Caco-2 (cell line): ENCODE data around the gene MRPL43. TPM values are rescaled to one million over a fixed set of nuclear protein-coding genes. Genes with fewer than 3 reads are reported as not detected.

Source experiments
- BruUV-seq: library from RNA; stranded (reverse); fragments of 400-500 nt; replicated peaks from 2 replicates; lab custom pipeline; 2021; lab: Mats Ljungman, UMichigan
- CTCF ChIA-PET: fragments of 300-600 bp; sonication (Branson Sonifier 250); formaldehyde crosslinking; loops from one replicate; lab custom pipeline; 2022; ENCODE audit warnings: antibody characterized with exemption; lab: Charles Lee
- POLR2A ChIA-PET: fragments of 300-600 bp; sonication (Branson Sonifier 250); formaldehyde crosslinking; loops from one replicate; lab custom pipeline; 2022; ENCODE audit warnings: antibody characterized with exemption; lab: Charles Lee
- DNase-seq, 2 experiments: peaks; one replicate each; pipeline versions ENCODE4 v3.0.0 to v3.0.0-alpha.2; 2020 to 2022
- H3K27me3 ChIP-seq: replicated peaks from 2 replicates; pipeline ENCODE4 v1.6.0; 2011; ENCODE audit warnings: low read length; ENCODE audit not compliant: control insufficient read depth, insufficient read depth
- H3K36me3 ChIP-seq: 2 replicates; pipeline ENCODE4 v1.5.1; 2011; ENCODE audit warnings: low read length; ENCODE audit not compliant: control insufficient read depth, insufficient read depth
- H3K4me1 ChIP-seq: fragments of 250-450 bp; sonication (Bioruptor Pico); 2 replicates; pipeline ENCODE4 v1.5.1; 2020; ENCODE audit warnings: mild to moderate bottlenecking
- H3K4me3 ChIP-seq: 2 replicates; pipeline ENCODE4 v1.5.1; 2011; ENCODE audit warnings: low read depth, mild to moderate bottlenecking, control low read depth, low read length
- H3K9me3 ChIP-seq: fragments of 250-450 bp; sonication (Bioruptor Pico); 2 replicates; pipeline ENCODE4 v1.5.1; 2020; ENCODE audit warnings: mild to moderate bottlenecking, moderate library complexity
- H3K27ac Mint-ChIP-seq: one replicate; pipeline ENCODE4 v1.8.0; 2022; ENCODE audit warnings: mixed read lengths; ENCODE audit not compliant: unreplicated experiment
- H3K27me3 Mint-ChIP-seq: one replicate; pipeline ENCODE4 v1.8.0; 2022; ENCODE audit warnings: mixed read lengths; ENCODE audit not compliant: insufficient read depth, unreplicated experiment
- H3K36me3 Mint-ChIP-seq: one replicate; pipeline ENCODE4 v1.8.0; 2022; ENCODE audit warnings: mild to moderate bottlenecking, mixed read lengths; ENCODE audit not compliant: insufficient read depth, unreplicated experiment
- H3K4me1 Mint-ChIP-seq: one replicate; pipeline ENCODE4 v1.8.0; 2022; ENCODE audit warnings: low read depth, mixed read lengths; ENCODE audit not compliant: unreplicated experiment
- H3K4me3 Mint-ChIP-seq: one replicate; pipeline ENCODE4 v1.8.0; 2022; ENCODE audit warnings: mild to moderate bottlenecking, moderate library complexity, mixed read lengths; ENCODE audit not compliant: unreplicated experiment
- H3K9me3 Mint-ChIP-seq: one replicate; pipeline ENCODE4 v1.8.0; 2022; ENCODE audit warnings: mixed read lengths; ENCODE audit not compliant: unreplicated experiment
- intact Hi-C: fragments of 100-400 bp; cut with micrococcal nuclease; formaldehyde crosslinking; loops from one replicate; pipeline ENCODE4 v1.10.0; 2022; ENCODE audit not compliant: unreplicated experiment
- total RNA-seq: library from RNA; stranded (reverse); gene quantifications from 2 replicates; pipeline ENCODE4 v1.2.3, GENCODE V29; 2022
- TF ChIP-seq, protein P1 (sequence below), 2 experiments: fragments of 200-600 bp in 1 of 2; IDR thresholded peaks; 1 replicate in 1 of 2; 2 replicates in 1 of 2; pipeline versions ENCODE4 v1.5.1 to v1.8.0; 2011 to 2022; ENCODE audit warnings: antibody characterized with exemption in 1 of 2, control low read depth in 1 of 2, inconsistent platforms in 1 of 2, low read depth in 1 of 2, low read length in 1 of 2, mild to moderate bottlenecking in 1 of 2, moderate library complexity in 1 of 2; ENCODE audit not compliant: insufficient read depth in 1 of 2, severe bottlenecking in 1 of 2, unreplicated experiment in 1 of 2

Gene MRPL43
- total RNA-seq, 1 experiment from 2014 or later = 82.1 TPM

DNA sequence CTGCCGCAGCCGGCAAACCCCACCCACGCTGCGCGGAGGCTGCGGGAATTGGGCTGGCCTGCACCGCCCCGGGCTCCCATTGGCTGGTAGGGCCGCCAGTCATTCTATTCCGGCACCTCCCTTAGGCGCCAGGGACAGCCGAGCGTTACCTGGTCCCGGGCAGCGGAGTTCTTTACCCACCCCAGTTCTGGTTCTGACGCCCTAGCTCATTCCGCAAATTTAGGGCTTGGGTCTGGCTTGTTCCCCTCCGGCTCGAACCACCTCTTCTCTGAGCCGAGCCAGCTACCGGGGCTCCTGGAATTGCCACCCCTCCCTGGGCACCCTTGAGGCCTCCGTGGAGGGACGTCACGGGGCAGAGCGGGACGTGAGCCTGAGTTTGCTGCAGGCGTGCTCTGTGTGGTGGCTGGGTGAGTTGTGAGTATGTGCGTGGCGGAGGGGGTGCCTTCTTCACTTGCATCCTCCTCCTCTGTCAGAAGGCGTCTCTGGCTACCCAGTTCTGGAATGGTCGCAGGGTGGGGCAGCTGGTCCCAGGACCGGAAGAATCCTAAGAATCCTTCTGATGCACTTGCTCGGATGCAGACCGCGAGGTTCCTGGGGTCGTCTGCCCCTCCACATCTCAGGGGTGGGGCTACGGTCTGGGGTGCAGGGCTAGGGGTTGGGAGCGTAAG is 44.0 kb upstream of the MRPL43 start, which contains the start of the genes PDZD7 and SFXN3:
Gene PDZD7, minus strand, starts transcription at position 2 of the 668 bp plus-strand sequence. CDS start 910 bp downstream, outside the sequence.
Gene SFXN3, plus strand, starts transcription at position 107 of the 668 bp plus-strand sequence. CDS start 3,461 bp downstream, outside the sequence.
- H3K4me1 ChIP-seq = peaks cover 33% of the 10 kb centered on the region
- Mint-ChIP-seq H3K27me3 (no peaks in the 10 kb centered on the region), H3K4me1 (peaks cover 17% of the 10 kb centered on the region), H3K4me3 (peak within 1 kb of the TSS; percentile 80), H3K9me3 (no peaks in the 10 kb centered on the region), H3K27ac (peak within 1 kb of the TSS; percentile 93), H3K36me3 (peaks cover 16% of the 10 kb centered on the region)
- peak; percentile 97 to 99 for DNase-seq
- TF ChIP-seq, protein P1, sequence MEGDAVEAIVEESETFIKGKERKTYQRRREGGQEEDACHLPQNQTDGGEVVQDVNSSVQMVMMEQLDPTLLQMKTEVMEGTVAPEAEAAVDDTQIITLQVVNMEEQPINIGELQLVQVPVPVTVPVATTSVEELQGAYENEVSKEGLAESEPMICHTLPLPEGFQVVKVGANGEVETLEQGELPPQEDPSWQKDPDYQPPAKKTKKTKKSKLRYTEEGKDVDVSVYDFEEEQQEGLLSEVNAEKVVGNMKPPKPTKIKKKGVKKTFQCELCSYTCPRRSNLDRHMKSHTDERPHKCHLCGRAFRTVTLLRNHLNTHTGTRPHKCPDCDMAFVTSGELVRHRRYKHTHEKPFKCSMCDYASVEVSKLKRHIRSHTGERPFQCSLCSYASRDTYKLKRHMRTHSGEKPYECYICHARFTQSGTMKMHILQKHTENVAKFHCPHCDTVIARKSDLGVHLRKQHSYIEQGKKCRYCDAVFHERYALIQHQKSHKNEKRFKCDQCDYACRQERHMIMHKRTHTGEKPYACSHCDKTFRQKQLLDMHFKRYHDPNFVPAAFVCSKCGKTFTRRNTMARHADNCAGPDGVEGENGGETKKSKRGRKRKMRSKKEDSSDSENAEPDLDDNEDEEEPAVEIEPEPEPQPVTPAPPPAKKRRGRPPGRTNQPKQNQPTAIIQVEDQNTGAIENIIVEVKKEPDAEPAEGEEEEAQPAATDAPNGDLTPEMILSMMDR (IDR thresholded peaks at IDR 0.05; ENCODE audit: insufficient read depth in 1 of 2, low read depth in 1 of 2, low read length in 1 of 2, severe bottlenecking in 1 of 2, unreplicated experiment in 1 of 2) = no peak
- intact Hi-C loops = loop anchor here (5.0 kb wide), 1 partner anchor 36 kb away; no protein-coding TSS in a partner anchor
- POLR2A ChIA-PET = interaction anchor here (0.6 to 2.2 kb wide), 9 partner anchors 10 to 1097 kb away, joined by 3 to 15 read pairs (median 5); partner anchors contain the start of gene KAZALD1
- BruUV-seq = no TSS peak
- H3K36me3 ChIP-seq = no peaks in the 10 kb centered on the region
- H3K4me3 ChIP-seq = peak within 1 kb of the TSS; percentile 76
- H3K9me3 ChIP-seq = no peaks in the 10 kb centered on the region
- H3K27me3 ChIP-seq = no peaks in the 10 kb centered on the region
- CTCF ChIA-PET = interaction anchor here (0.6 to 2.8 kb wide), 17 partner anchors 11 to 496 kb away, joined by 3 to 43 read pairs (median 7); partner anchors contain the start of genes HIF1AN, KAZALD1 and LZTS2

DNA sequence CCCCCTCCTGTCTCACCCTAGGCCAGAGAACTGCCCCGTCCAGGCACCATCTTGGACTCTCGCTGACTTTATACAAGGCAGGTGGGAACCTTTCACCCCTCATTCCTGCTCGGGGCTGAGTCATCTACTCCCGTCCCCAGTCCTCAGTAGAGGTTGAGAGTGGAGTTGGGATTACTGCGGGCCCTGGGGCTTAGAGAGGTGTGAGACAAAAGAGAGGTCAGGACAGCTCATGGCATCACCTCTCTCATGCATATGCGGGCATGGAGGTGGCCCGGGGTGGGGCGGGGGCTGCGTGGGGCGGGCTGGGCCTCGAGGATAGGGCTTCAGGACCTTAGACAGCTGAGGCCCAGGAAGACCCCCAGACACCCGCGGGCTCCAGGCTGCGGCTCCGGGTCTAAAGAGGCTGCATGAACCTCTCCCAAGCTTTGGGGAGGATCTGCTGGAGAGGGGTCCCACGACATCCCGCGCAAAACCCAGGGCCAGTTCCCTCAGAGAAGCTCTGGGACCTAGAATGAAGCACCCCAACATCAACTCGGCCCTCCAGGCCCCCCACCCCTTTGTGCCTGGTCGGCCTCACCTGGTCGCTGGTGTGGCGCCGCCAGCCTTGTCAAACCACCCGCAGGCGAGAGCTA is 43.3 kb upstream of the MRPL43 start:
- TF ChIP-seq, protein P1 (IDR thresholded peaks at IDR 0.05; ENCODE audit: insufficient read depth in 1 of 2, low read depth in 1 of 2, low read length in 1 of 2, severe bottlenecking in 1 of 2, unreplicated experiment in 1 of 2) = no peak
- Mint-ChIP-seq H3K36me3 (peaks cover 16% of the 10 kb centered on the region), H3K27ac (no peak overlapping the region), H3K4me1 (peaks cover 17% of the 10 kb centered on the region), H3K9me3 (no peaks in the 10 kb centered on the region), H3K27me3 (no peaks in the 10 kb centered on the region), H3K4me3 (peak overlapping the region; percentile 80)
- no peaks in the 10 kb centered on the region for H3K27me3 ChIP-seq
- no peaks in the 10 kb centered on the region for H3K36me3 ChIP-seq
- H3K4me3 ChIP-seq = peak overlapping the region; percentile 76
- BruUV-seq = no TSS peak
- peaks cover 33% of the 10 kb centered on the region for H3K4me1 ChIP-seq
- DNase-seq = no peak
- H3K9me3 ChIP-seq = no peaks in the 10 kb centered on the region
- POLR2A ChIA-PET = interaction anchor here (0.6 to 2.2 kb wide), 8 partner anchors 12 to 1098 kb away, joined by 3 to 15 read pairs (median 5); partner anchors contain the start of gene KAZALD1
- CTCF ChIA-PET = interaction anchor here (0.6 to 2.8 kb wide), 19 partner anchors 12 to 495 kb away, joined by 3 to 43 read pairs (median 7); partner anchors contain the start of genes HIF1AN, KAZALD1 and LZTS2
- intact Hi-C loops = loop anchor here (5.0 kb wide), 1 partner anchor 37 kb away; no protein-coding TSS in a partner anchor
